Activated naive CD4-positive, alpha-beta T cell treated with anti-CD3 and anti-CD28 coated beads, Interleukin-2, amount 50 U/mL, for 72 hours (primary cell): ENCODE results near the gene HSP90B1. TPM values are rescaled to one million over a fixed set of nuclear protein-coding genes. Genes with fewer than 3 reads are reported as not detected.
A peak's percentile ranks its signal among the peaks of the same experiment; 100 is the strongest.

Experiments
- ATAC-seq, 2 donors: fragments of 150-1000 bp; cut with Tn5 transposase; 2 replicates each; pipeline ENCODE4 v1.10.0; 2021; ENCODE audit warnings: mild to moderate bottlenecking in 2 of 2, moderate library complexity in 2 of 2
- DNase-seq, 2 donors: peaks; one replicate each; pipeline ENCODE4 v3.0.0; 2021 to 2022; ENCODE audit warnings: low spot score in 2 of 2
- H3K27ac Mint-ChIP-seq, 2 donors: one replicate each; pipeline ENCODE4 v1.8.0; 2022; ENCODE audit warnings: mild to moderate bottlenecking in 2 of 2, mixed read lengths in 2 of 2
- H3K36me3 Mint-ChIP-seq, 2 donors: one replicate each; pipeline ENCODE4 v1.8.0; 2022; ENCODE audit warnings: mixed read lengths in 2 of 2
- H3K9me3 Mint-ChIP-seq, 2 donors: one replicate each; pipeline ENCODE4 v1.8.0; 2022; ENCODE audit warnings: mixed read lengths in 2 of 2
- total RNA-seq, 2 donors: library from RNA; stranded (reverse); gene quantifications; one replicate each; pipeline ENCODE4 v1.2.3, GENCODE V29; 2022

HSP90B1 gene
- total RNA-seq, result 100 to 1,000 TPM; 285 to 376 TPM

DNA sequence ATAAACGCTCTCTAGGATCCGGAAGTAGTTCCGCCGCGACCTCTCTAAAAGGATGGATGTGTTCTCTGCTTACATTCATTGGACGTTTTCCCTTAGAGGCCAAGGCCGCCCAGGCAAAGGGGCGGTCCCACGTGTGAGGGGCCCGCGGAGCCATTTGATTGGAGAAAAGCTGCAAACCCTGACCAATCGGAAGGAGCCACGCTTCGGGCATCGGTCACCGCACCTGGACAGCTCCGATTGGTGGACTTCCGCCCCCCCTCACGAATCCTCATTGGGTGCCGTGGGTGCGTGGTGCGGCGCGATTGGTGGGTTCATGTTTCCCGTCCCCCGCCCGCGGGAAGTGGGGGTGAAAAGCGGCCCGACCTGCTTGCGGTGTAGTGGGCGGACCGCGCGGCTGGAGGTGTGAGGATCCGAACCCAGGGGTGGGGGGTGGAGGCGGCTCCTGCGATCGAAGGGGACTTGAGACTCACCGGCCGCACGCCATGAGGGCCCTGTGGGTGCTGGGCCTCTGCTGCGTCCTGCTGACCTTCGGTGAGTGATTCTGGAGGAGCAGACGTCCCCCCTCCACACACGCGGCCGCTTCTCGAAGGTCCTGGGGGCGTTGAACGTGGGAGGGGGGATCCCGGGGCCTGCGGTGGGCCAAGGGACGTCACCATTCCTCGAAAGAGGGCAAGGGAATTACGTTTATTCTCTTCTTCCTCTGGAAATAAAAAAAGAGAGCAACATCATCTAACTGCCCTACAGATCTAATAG, at the start of gene HSP90B1:
HSP90B1 (plus strand) TSS at position 377 of the 753 bp plus-strand sequence; CDS start at position 483, 106 bp downstream.
- Mint-ChIP-seq H3K36me3 (peaks cover 30 to 48% of the 10 kb centered on the region in 2 donors), H3K27ac (peak within 1 kb of the TSS; percentile 97 to 98), H3K9me3 (no peaks in the 10 kb centered on the region)
- ATAC-seq (peak; percentile 78), DNase-seq (peak; percentile 99 to 100)

DNA sequence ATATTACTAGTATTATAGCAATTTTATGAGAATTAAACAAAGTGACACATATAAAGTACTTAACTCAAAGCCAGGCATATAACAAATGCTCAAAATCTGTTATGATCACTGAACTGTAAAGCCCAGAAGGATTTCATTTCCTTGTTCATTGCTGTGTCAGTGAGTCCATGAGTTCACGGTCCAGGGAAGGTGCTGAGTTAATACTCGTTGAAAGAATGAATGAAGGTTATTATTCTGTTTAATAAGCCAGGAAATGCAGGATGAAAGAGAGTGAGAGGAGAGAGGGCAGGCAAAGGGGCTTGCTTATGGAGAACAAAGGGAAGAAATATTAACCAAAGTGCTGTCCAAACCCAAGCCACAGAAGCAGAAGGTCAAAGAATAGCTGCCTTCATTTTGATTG, 48.9 kb upstream of the HSP90B1 start:
- H3K36me3 Mint-ChIP-seq, result no peaks in the 10 kb centered on the region
- H3K27ac Mint-ChIP-seq, result peak overlapping the region in 1 of 2 donors; percentile 69
- no peak for DNase-seq
- ATAC-seq, result no peak
- no peaks in the 10 kb centered on the region for H3K9me3 Mint-ChIP-seq

DNA sequence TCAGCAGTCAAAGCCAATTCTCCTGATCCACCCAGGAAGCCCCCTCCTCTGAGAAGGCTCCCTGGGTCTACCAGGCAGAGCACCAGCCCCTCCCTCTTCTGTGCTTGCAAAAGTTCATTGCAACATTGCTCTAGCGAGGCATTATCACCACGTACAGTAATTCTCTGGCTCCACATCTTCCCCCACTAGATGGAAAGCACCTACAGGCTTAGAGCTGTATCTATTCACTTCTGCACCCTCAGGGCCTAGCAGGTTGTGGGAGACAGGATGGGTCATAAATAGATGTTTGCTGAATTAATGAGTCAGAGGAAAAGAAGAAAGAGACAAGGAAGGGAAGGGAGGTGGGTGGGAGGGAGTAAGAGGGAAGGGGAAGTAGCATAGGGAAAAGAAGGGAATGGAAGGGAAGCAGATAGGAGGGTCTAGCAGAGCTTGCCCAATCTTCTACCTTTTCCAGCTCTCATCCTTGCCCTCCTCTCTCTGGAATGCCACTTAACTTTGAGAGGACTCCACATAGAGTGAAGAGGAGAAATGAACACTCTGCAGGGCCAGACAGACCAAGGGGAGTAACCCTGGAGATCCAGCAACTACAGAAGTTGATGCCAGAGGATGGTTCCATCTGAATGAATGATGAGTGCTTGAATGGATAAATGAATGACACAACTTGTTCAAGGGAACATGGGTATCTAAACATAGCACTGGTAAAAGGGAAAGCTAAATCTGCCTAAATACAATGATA, 47.2 kb upstream of the HSP90B1 start:
- H3K27ac Mint-ChIP-seq, result no peak overlapping the region
- DNase-seq, result no peak
- no peaks in the 10 kb centered on the region for H3K36me3 Mint-ChIP-seq
- ATAC-seq, result no peak
- H3K9me3 Mint-ChIP-seq, result no peaks in the 10 kb centered on the region

DNA sequence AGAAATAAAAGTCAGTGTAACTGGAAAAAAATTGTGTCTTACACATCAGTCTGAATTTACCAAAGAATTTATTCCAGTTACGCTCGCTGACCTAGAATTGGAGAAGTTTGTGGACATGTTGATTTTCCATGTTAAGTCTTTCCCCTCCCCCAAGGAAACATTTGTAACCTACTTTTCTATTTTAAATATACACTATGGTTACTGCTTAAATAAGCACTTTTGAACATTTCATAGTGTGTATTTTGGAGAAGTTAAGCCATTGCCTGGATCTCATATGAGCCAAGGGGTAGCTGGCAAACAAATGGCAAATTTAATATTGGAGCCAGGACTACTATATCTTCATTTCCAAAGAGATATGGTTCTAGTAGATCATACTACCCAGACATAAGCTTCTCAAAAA, 46.3 kb upstream of the HSP90B1 start:
- no peaks in the 10 kb centered on the region for H3K9me3 Mint-ChIP-seq
- ATAC-seq (no peak), DNase-seq (no peak)
- no peak overlapping the region for H3K27ac Mint-ChIP-seq
- H3K36me3 Mint-ChIP-seq, result no peaks in the 10 kb centered on the region

- ATAC-seq, result peak; percentile 40 to 54
- Mint-ChIP-seq H3K27ac (no peak overlapping the region), H3K36me3 (no peaks in the 10 kb centered on the region), H3K9me3 (no peaks in the 10 kb centered on the region)
- no peak for DNase-seq
These were observed 45.9 kb upstream of the HSP90B1 start for GRCh38 chr12:103884316-103884715.

- no peak overlapping the region for H3K27ac Mint-ChIP-seq
- ATAC-seq (peak in 1 of 2 donors; percentile 64), DNase-seq (no peak)
- no peaks in the 10 kb centered on the region for H3K36me3 Mint-ChIP-seq
- H3K9me3 Mint-ChIP-seq, result no peaks in the 10 kb centered on the region
These were observed 43.9 kb upstream of the HSP90B1 start for GRCh38 chr12:103886195-103886797.

DNA sequence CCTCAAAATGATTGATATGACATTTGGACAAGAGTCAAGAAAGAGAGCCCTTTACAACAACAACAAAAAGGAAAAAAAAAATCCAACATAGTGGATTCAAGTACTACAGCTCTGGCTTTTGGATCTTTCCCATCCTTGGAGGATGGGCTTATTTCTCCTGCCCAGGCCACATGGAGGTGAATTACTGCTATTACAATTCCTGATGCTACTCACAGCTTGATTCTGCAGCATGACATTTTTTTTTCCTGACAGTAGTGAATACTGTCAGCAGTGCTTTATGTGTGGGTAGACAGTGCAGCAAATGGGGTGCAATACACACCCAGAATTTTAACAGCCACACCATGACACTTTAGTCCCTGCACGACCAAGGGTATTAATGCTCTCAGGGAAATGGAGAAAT, 42.5 kb upstream of the HSP90B1 start:
- H3K27ac Mint-ChIP-seq, result no peak overlapping the region
- ATAC-seq (no peak), DNase-seq (no peak)
- no peaks in the 10 kb centered on the region for H3K9me3 Mint-ChIP-seq
- H3K36me3 Mint-ChIP-seq, result no peaks in the 10 kb centered on the region

DNA sequence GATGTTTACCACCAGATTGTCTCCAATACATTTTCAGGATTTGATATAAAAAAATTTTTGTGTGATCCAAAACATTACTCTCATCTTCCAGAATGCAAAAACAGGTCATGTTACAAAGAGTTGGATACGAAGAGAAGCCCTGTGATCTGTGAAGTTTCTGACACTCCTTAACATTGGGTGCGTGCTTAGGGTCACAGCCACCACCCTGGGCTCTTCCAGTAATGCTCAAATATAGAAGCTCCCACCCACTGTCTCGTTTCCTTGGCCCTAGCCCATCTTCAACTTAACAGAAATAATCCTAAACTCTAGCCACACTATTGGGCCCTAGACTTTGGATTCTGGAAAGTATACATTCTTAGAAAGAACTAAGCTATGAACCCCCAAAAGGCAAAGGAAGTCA, 32.9 kb upstream of the HSP90B1 start:
- DNase-seq (no peak), ATAC-seq (no peak)

DNA sequence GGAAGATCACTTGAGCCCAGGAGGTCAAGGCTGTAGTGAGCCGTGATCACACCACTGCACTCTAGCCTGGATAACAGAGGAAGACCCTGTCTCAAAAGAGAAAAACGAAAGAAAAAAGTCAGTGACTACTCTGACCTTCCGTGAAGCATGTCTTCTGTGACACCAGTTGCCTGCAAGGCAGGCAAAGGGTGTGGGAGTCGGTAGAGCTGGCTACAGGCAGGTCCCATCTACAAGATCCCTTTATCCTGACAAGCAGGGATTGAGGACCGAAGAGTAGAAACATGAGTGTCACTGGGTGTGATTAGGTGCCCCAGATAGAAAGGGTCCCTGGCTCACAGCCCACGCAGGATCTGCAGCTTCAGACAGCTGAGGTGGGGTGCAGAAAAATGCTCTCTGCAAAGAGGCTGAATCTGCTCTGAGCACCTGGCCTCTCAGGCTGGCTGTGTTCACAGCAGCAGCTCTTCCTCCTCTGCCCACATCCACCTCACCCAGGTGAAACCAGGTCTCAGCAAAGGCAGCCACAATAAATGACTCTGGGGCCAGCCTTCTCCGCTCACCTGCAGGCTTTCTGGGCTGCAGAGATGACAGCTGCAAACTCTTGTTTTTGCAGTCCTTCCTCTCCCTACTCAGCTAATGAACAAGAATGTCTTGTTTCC, 28.6 kb upstream of the HSP90B1 start:
- Mint-ChIP-seq H3K36me3 (peaks cover 0 to 5% of the 10 kb centered on the region in 2 donors), H3K9me3 (peaks cover 4 to 10% of the 10 kb centered on the region in 2 donors), H3K27ac (peak overlapping the region; percentile 69 to 88)
- DNase-seq (no peak), ATAC-seq (peak; percentile 35 to 63)

More for the DNA sequence above, 32.9 kb upstream of the HSP90B1 start:
- H3K36me3 Mint-ChIP-seq, result no peaks in the 10 kb centered on the region
- no peaks in the 10 kb centered on the region for H3K9me3 Mint-ChIP-seq
- H3K27ac Mint-ChIP-seq, result no peak overlapping the region

- H3K9me3 Mint-ChIP-seq, result peaks cover 4 to 10% of the 10 kb centered on the region in 2 donors
- no peak for DNase-seq
- peaks cover 0 to 5% of the 10 kb centered on the region in 2 donors for H3K36me3 Mint-ChIP-seq
- peak overlapping the region in 1 of 2 donors; percentile 41 for H3K27ac Mint-ChIP-seq
- ATAC-seq, result no peak
These were observed 26.2 kb upstream of the HSP90B1 start for GRCh38 chr12:103903993-103904392.

DNA sequence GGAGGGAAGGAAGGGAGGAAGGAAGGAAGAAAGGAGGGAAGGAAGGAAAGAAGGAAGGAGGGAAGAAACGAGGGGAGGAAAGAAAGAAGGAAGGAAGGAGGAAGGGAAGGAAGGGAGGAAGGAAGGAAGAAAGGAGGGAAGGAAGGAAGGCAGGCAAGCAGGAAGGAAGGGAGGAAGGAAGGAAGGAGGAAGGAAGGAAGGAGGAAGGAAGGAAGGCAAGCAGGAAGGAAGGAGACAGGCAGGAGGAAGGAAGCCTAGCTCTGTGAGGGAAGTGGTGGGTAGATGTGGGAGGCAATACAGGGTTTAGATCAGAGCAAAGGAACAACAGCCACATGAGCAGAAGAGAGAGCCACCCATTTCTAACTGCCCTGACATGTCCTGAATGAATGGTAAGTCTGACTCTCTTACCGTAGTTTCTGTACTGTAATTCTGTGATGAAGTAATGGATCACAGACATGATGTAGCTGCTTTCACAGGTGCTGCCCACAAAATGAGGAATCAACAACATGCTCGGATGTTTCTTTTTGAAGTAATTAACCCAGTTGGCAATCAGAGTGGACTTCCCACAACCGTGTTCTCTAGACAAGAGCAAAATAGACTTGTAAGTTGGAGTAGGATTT, 24.4 kb upstream of the HSP90B1 start:
- H3K36me3 Mint-ChIP-seq, result peaks cover 0 to 5% of the 10 kb centered on the region in 2 donors

DNA sequence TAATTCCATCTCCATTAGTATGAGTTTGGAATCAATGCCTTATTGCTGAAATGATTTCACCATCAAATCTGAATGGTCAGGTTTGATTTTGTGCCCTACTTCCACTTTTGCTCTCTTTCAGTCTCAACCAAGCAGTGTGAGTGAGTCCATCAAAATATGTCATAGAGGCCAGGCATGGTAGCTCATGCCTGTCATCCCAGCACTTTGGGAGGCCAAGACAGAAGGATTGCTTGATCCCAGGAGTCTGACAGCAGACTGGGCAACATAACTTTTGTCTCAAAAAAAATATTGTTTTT, 22.0 kb upstream of the HSP90B1 start:
- DNase-seq (no peak), ATAC-seq (peak in 1 of 2 donors; percentile 63)
- H3K27ac Mint-ChIP-seq, result no peak overlapping the region
- H3K36me3 Mint-ChIP-seq, result peaks cover 0 to 5% of the 10 kb centered on the region in 2 donors
- H3K9me3 Mint-ChIP-seq, result peaks cover 4 to 10% of the 10 kb centered on the region in 2 donors

More for the DNA sequence above, 24.4 kb upstream of the HSP90B1 start:
- ATAC-seq (peak; percentile 40 to 73), DNase-seq (no peak)
- peak overlapping the region; percentile 58 to 94 for H3K27ac Mint-ChIP-seq
- peaks cover 4 to 10% of the 10 kb centered on the region in 2 donors for H3K9me3 Mint-ChIP-seq

- no peak for DNase-seq
- peak overlapping the region in 1 of 2 donors; percentile 13 for H3K27ac Mint-ChIP-seq
- no peak for ATAC-seq
- H3K9me3 Mint-ChIP-seq, result peaks cover 4 to 10% of the 10 kb centered on the region in 2 donors
- peaks cover 0 to 5% of the 10 kb centered on the region in 2 donors for H3K36me3 Mint-ChIP-seq
These were observed 21.3 kb upstream of the HSP90B1 start for GRCh38 chr12:103908877-103909276.

DNA sequence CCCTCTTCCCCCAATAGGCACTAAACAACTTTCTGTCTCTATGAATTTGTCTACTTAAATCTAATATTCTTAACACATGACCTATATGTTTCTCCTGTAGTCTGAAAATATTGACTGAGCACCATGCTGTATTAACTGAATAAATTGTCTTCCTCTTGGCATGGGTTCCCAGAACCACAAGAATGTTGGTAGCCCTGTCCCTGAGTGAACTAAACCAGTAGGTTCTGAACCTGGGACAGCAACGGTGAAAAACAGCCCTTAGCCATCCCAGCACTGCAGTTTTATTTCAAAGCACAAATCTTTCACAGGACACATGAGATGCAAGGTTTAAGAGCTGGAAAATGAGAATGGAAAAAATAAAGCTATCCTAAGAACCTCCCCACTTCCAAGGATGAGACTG, 20.4 kb upstream of the HSP90B1 start:
- Mint-ChIP-seq H3K27ac (no peak overlapping the region), H3K36me3 (peaks cover 0 to 5% of the 10 kb centered on the region in 2 donors), H3K9me3 (peaks cover 4 to 7% of the 10 kb centered on the region in 2 donors)
- ATAC-seq (no peak), DNase-seq (no peak)

- no peak overlapping the region for H3K27ac Mint-ChIP-seq
- ATAC-seq, result no peak
- H3K36me3 Mint-ChIP-seq, result no peaks in the 10 kb centered on the region
- DNase-seq, result no peak
- H3K9me3 Mint-ChIP-seq, result no peaks in the 10 kb centered on the region
These were observed 18.1 kb upstream of the HSP90B1 start for GRCh38 chr12:103912069-103912468.

DNA sequence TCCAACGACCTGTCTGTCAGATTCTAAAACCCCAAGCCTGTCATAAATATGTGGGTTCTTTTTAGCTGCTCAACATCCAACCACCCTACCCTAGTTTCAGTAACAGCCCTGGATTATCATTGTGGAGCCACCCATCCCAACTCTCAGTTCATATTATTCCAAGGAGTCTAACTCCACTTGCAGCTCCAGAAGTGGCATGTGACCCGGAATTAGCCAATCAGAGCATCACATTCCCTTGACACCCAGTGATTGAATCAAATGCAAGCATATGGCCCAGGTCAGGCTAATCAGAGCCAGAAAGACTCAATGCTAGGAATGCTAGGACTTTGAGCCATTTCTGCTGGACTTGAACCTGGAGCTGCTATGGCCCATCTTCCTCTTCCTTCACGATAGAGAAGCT, 17.1 kb upstream of the HSP90B1 start:
- Mint-ChIP-seq H3K9me3 (peaks cover 5 to 6% of the 10 kb centered on the region in 2 donors), H3K27ac (no peak overlapping the region), H3K36me3 (peaks cover 7 to 8% of the 10 kb centered on the region in 2 donors)
- ATAC-seq (no peak), DNase-seq (no peak)
